ENCODE measurements around the gene CCK. TPM values are rescaled to one million over a fixed set of nuclear protein-coding genes. Genes with fewer than 3 reads are reported as not detected.

CCK gene
- total RNA-seq, 1 donor from 2014 or later, result 1.1 TPM

GRCh38 chr3:42275217-42275616, 9.2 kb upstream of the CCK start:
- no peaks in the 10 kb centered on the region for H3K4me1 ChIP-seq
- Mint-ChIP-seq H3K4me1 (no peaks in the 10 kb centered on the region), H3K36me3 (no peaks in the 10 kb centered on the region)

DNA sequence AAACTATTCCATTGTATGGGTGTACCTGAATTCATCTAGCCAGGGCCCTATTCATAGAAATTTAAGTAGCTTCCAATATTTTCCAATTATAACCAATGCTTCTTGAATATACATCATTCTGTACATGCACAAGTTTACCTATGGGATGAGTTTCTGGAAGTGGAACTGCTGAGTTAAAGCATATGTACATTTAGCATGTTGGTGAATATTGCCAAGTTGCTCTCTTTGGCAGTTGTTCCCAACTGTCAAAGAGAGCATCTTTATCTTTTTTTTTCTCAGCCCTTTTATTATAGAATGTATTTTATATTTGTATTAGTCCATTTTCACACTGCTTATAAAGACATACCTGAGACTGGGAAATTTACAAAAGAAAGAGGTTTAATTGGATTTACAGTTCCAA, 8.3 kb upstream of the CCK start:
- H3K9ac ChIP-seq, result no peak overlapping the region
- H3K79me2 ChIP-seq (ENCODE audit: low read depth), result no peaks in the 10 kb centered on the region
- H3K4me3 ChIP-seq, result no peak overlapping the region
- Mint-ChIP-seq H3K27ac (no peak overlapping the region), H3K4me3 (no peak overlapping the region), H3K9me3 (peaks cover 19% of the 10 kb centered on the region), H3K36me3 (no peaks in the 10 kb centered on the region), H3K4me1 (no peaks in the 10 kb centered on the region), H3K27me3 (ENCODE audit: insufficient read depth, low read depth) (peaks cover 11% of the 10 kb centered on the region)
- TF ChIP-seq EZH2phosphoT487 (IDR thresholded peaks at IDR 0.05), result no peak
- no peak for TF ChIP-seq CTCF (IDR thresholded peaks at IDR 0.05)
- TF ChIP-seq EZH2 (IDR thresholded peaks at IDR 0.05), result no peak
- H3K36me3 ChIP-seq, result no peaks in the 10 kb centered on the region
- DNase-seq (ENCODE audit: low spot score), result no peak
- no peaks in the 10 kb centered on the region for H3K27me3 ChIP-seq
- H3K9me3 ChIP-seq (ENCODE audit: low read depth), result no peaks in the 10 kb centered on the region
- no peak overlapping the region for H3K27ac ChIP-seq
- no peak overlapping the region for H3K4me2 ChIP-seq
- H3K4me1 ChIP-seq, result no peaks in the 10 kb centered on the region
- no peaks in the 10 kb centered on the region for H4K20me1 ChIP-seq (ENCODE audit: low read depth)
- H2AFZ ChIP-seq (replicated peaks), result no peak overlapping the region
- H3F3A ChIP-seq (ENCODE audit: low read depth), result no peaks in the 10 kb centered on the region

More at GRCh38 chr3:42275217-42275616, 9.2 kb upstream of the CCK start:
- Histone ChIP-seq H3K9me3 (ENCODE audit: low read depth) (no peaks in the 10 kb centered on the region), H2AFZ (replicated peaks) (no peak overlapping the region), H3K9ac (no peak overlapping the region), H3K4me2 (no peak overlapping the region), H3K27me3 (no peaks in the 10 kb centered on the region), H3K27ac (no peak overlapping the region), H3F3A (ENCODE audit: low read depth) (no peaks in the 10 kb centered on the region), H3K79me2 (ENCODE audit: low read depth) (no peaks in the 10 kb centered on the region), H3K36me3 (no peaks in the 10 kb centered on the region), H4K20me1 (ENCODE audit: low read depth) (no peaks in the 10 kb centered on the region), H3K4me3 (no peak overlapping the region)
- H3K4me3 Mint-ChIP-seq, result no peak overlapping the region
- TF ChIP-seq CTCF (IDR thresholded peaks at IDR 0.05) (no peak), EZH2 (IDR thresholded peaks at IDR 0.05) (no peak), EZH2phosphoT487 (IDR thresholded peaks at IDR 0.05) (no peak)
- peaks cover 14% of the 10 kb centered on the region for H3K27me3 Mint-ChIP-seq (ENCODE audit: insufficient read depth, low read depth)
- H3K9me3 Mint-ChIP-seq, result peaks cover 27% of the 10 kb centered on the region
- DNase-seq (ENCODE audit: low spot score), result no peak
- H3K27ac Mint-ChIP-seq, result no peak overlapping the region

- no peaks in the 10 kb centered on the region for H4K20me1 ChIP-seq (ENCODE audit: low read depth)
- no peaks in the 10 kb centered on the region for H3K4me1 Mint-ChIP-seq
- no peak overlapping the region for H3K4me3 ChIP-seq
- no peaks in the 10 kb centered on the region for H3K36me3 Mint-ChIP-seq
- no peak overlapping the region for H3K9ac ChIP-seq
- H2AFZ ChIP-seq (replicated peaks), result no peak overlapping the region
- no peaks in the 10 kb centered on the region for H3K9me3 ChIP-seq (ENCODE audit: low read depth)
- DNase-seq (ENCODE audit: low spot score), result no peak
- no peaks in the 10 kb centered on the region for H3K79me2 ChIP-seq (ENCODE audit: low read depth)
- no peaks in the 10 kb centered on the region for H3F3A ChIP-seq (ENCODE audit: low read depth)
- H3K27ac Mint-ChIP-seq, result no peak overlapping the region
- TF ChIP-seq EZH2 (IDR thresholded peaks at IDR 0.05) (no peak), EZH2phosphoT487 (IDR thresholded peaks at IDR 0.05) (no peak), CTCF (IDR thresholded peaks at IDR 0.05) (no peak)
- no peak overlapping the region for H3K27ac ChIP-seq
- H3K4me2 ChIP-seq, result no peak overlapping the region
- H3K36me3 ChIP-seq, result no peaks in the 10 kb centered on the region
- H3K27me3 Mint-ChIP-seq (ENCODE audit: insufficient read depth, low read depth), result peaks cover 15% of the 10 kb centered on the region
- no peaks in the 10 kb centered on the region for H3K27me3 ChIP-seq
- no peaks in the 10 kb centered on the region for H3K4me1 ChIP-seq
- no peak overlapping the region for H3K4me3 Mint-ChIP-seq
- H3K9me3 Mint-ChIP-seq, result peaks cover 16% of the 10 kb centered on the region
Measured at GRCh38 chr3:42273361-42273760, 7.4 kb upstream of the CCK start.

Measured in neural progenitor cell (in vitro differentiated cells).